ENCODE results near the gene NUB1.

GRCh38 chr7:151416941-151417315, 75.3 kb downstream of the NUB1 start:
- TF ChIP-seq, protein P1, sequence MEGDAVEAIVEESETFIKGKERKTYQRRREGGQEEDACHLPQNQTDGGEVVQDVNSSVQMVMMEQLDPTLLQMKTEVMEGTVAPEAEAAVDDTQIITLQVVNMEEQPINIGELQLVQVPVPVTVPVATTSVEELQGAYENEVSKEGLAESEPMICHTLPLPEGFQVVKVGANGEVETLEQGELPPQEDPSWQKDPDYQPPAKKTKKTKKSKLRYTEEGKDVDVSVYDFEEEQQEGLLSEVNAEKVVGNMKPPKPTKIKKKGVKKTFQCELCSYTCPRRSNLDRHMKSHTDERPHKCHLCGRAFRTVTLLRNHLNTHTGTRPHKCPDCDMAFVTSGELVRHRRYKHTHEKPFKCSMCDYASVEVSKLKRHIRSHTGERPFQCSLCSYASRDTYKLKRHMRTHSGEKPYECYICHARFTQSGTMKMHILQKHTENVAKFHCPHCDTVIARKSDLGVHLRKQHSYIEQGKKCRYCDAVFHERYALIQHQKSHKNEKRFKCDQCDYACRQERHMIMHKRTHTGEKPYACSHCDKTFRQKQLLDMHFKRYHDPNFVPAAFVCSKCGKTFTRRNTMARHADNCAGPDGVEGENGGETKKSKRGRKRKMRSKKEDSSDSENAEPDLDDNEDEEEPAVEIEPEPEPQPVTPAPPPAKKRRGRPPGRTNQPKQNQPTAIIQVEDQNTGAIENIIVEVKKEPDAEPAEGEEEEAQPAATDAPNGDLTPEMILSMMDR (IDR thresholded peaks at IDR 0.05; ENCODE audit: insufficient read depth, low read depth, low read length), result no peak
- no peak for TF ChIP-seq EZH2 (IDR thresholded peaks at IDR 0.05; ENCODE audit: insufficient read depth, low read length)

All from astrocyte (in vitro differentiated cells and primary cell).